GM19240 (cell line): ENCODE data around the gene HHIP.
A peak's percentile ranks its signal among the peaks of the same experiment; 100 is the strongest.

Experiments
- DNase-seq: peaks from one replicate; pipeline ENCODE4 v3.0.0; 2011; ENCODE audit warnings: low spot score; ENCODE audit not compliant: insufficient read length

HHIP gene, protein sequence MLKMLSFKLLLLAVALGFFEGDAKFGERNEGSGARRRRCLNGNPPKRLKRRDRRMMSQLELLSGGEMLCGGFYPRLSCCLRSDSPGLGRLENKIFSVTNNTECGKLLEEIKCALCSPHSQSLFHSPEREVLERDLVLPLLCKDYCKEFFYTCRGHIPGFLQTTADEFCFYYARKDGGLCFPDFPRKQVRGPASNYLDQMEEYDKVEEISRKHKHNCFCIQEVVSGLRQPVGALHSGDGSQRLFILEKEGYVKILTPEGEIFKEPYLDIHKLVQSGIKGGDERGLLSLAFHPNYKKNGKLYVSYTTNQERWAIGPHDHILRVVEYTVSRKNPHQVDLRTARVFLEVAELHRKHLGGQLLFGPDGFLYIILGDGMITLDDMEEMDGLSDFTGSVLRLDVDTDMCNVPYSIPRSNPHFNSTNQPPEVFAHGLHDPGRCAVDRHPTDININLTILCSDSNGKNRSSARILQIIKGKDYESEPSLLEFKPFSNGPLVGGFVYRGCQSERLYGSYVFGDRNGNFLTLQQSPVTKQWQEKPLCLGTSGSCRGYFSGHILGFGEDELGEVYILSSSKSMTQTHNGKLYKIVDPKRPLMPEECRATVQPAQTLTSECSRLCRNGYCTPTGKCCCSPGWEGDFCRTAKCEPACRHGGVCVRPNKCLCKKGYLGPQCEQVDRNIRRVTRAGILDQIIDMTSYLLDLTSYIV

DNA sequence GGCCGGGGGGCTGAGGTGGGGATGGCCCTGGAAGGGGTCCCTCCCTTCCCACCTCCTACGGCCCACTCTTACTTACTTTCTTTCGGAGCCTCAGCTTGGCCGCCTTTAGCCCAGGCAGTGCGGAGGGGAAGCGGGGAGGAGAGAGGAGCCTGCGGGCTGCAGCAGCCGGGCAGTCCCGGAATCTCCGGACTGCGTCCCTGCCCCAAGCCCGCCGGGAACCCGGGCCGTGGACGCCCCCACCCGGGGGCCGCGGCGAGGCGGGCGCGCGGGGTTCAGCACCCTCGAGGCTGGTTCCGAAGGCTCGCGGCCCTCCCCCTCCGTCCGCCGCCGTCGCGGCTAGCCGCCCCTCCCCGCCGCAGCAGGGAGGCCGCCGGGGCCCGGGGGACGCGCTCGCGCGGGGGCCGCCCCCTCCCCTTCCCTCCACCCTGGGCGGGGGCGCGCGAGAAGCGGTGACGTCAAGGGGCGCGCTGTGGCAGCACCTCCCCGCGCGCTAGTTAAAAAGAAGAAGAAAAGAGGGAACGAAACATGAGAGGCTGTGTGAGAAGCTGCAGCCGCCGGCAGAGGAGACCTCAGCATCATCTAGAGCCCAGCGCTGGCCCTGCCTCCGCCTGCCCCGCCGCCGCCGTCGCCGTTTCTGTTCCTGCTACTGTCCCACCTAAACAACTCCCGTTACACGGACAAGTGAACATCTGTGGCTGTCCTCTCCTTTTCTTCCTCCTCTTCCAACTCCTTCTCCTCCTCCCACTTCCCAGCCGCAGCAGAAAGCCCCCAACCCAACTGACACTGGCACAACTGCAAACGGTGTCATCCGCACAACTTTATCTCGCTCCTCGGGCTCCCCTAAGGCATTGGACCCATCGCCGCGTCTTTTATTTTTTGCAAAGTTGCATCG is at the start of gene HHIP:
HHIP (plus strand) TSS at position 526 of the 892 bp plus-strand sequence. CDS start 520 bp downstream, outside the sequence.
- DNase-seq = no peak

- no peak for DNase-seq
Measured at GRCh38 chr4:144597171-144597570, 48.8 kb upstream of the HHIP start.

DNA sequence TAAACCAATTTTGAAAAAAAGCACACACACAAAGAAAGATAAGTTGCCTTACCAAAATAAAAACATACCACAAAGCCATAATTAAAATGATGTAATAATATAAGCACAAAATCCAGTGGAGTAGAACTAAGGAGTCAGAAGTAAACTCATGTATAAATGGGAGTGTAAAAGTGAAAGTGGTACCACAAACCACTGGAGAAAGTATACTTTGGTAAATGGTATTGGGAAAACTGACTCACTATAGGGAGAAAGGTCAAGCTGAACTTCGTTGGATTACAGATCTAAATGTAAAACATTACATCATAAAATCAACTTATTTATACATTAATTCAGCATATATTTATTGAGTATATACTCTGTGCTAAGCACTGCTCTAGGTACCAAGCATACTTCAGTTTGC is 46.3 kb upstream of the HHIP start:
- no peak for DNase-seq

GRCh38 chr4:144611850-144612249 is 34.1 kb upstream of the HHIP start:
- peak; percentile 6 for DNase-seq

GRCh38 chr4:144614850-144615585 is 30.9 kb upstream of the HHIP start:
- DNase-seq = no peak

DNA sequence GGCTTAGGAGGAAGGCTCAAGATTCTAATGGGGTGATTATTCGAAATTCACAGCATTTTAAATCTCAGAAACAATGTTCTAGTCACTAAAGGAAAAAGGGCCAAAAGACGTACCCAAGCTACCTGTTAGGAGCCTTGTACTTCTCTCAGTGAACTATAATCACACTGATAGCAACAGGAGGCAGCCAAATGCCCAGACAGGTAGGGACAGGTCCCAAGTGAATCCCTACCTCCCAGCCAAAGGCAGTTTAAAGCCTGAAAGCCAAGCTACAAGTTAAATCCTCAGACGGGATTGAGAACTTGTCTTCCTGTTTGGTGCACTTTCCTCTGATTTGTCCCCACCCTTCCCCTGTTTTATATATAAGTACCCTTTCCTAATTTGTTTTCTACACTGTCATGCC is 24.3 kb upstream of the HHIP start:
- no peak for DNase-seq

DNA sequence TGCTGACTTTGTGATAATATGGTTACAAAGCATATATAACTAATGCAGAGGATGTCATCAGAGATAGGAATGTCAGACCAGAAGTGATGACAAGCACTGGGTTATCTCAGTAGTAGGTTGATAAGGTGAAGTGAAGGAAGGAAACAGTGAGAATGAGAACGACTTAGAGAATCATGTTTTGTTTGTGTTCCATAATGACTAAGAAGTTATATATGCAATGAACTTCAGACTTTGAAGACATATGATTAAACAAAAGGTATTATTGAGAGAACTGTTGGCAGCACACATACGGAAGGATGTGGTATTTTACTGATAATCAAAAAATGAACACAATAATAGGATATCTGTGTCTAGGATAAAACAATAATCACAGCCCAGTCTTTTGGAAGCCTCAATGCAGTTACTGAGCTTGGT is 18.3 kb upstream of the HHIP start:
- no peak for DNase-seq

DNA sequence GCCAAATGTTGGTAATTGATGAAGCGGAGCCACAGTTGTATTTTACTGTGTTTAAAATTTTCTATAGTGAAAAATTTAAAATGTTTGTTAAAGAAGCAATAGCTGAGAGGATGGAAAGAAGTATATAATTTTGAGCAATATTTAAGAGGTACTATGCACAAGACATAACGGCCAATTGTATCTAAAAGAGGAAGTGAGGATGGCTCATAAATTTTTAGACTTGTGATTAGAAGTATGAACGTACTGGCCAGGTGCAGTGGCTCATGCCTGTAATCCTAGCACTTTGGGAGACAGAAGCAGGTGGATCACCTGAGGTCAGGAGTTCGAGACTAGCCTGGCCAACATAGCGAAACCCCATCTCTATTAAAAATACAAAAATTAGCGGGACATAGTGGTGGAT is 12.7 kb upstream of the HHIP start:
- DNase-seq = no peak

GRCh38 chr4:144634978-144635747 is 10.8 kb upstream of the HHIP start:
- DNase-seq = no peak

DNA sequence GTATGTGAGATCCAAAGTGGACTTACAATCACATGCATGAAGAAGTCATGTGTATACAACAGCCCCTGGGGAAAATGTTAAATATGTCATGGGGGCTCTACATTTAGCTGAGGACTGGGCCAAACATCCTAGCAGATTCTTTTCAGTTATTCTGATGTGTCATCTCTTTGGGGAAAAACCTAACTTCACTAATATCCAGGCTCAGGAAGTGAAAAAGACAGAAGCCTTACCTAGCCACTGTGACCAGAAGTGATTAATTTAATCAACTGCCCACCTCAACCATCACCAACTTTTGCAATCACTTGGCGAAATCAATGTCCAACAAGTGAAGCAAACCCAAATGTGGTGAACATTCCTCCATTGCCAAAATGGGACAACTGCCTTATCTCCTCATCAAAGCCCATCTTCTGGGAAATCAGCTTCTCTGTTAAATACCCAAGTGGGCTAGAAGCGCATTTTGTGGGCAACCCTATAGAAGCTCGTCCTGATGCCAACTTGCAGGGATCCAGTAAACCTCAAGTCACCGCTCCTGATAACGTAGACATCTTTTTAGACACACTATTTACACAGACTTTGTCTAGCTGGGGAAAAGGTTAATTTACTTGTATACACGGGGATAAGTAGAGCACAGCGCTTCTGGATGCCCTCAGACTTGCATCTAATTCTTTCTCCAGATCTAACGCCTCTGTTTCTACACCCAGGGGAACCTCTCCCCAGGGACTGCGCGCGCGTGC is 1.4 kb upstream of the HHIP start:
- no peak for DNase-seq

DNA sequence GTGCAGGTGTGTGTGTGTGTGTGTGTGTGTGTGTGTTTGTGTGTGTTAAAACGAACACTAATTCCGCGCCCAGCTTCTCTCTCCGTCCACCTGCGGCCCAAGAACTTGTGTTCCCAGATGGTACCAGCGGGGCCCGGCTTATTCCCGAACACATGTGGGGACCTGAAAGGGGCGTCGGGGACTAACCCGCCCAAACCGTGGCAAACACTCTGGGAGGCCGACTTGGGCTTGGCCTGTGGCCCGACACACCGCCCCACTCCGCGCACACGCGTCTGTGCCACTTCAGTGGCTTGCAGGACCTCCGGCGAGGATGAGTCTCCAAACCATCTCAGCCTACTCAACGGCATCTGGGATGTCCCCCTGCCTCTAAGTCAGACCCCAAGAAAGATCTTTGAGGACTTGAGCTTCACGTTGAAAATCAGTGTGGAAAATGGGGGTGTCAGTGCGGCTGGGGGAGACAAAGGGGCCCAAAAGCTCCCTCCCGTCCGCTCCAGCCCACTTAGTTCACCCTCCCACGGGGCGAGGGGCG is 790 bp upstream of the HHIP start:
- no peak for DNase-seq

- DNase-seq = no peak
Measured at GRCh38 chr4:144646523-144647094, 653 bp downstream of the HHIP start.

- no peak for DNase-seq
Measured at GRCh38 chr4:144647095-144647561, 1.2 kb downstream of the HHIP start.

GRCh38 chr4:144647590-144647989 is 1.6 kb downstream of the HHIP start:
- no peak for DNase-seq

- no peak for DNase-seq
Measured at GRCh38 chr4:144648042-144648441, 2.1 kb downstream of the HHIP start.

DNA sequence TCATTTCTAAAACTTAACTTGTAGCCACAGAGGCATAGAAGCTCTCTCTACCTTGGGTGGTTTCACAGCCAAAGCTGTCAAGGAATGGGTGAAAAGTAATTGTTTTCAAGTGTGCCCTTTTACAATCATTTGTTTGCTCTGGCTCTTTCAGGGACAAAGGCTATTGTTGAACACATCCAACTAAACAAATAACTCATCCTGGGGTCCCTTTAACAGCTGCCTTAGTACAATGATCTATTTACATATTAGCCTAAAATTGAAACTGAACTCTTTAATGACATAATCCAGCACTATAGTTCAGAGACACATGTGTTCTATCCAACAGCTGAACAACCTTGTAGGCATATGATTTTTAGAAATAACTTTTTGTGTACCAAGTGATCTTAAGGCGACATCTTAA is 3.7 kb downstream of the HHIP start:
- DNase-seq = no peak

DNA sequence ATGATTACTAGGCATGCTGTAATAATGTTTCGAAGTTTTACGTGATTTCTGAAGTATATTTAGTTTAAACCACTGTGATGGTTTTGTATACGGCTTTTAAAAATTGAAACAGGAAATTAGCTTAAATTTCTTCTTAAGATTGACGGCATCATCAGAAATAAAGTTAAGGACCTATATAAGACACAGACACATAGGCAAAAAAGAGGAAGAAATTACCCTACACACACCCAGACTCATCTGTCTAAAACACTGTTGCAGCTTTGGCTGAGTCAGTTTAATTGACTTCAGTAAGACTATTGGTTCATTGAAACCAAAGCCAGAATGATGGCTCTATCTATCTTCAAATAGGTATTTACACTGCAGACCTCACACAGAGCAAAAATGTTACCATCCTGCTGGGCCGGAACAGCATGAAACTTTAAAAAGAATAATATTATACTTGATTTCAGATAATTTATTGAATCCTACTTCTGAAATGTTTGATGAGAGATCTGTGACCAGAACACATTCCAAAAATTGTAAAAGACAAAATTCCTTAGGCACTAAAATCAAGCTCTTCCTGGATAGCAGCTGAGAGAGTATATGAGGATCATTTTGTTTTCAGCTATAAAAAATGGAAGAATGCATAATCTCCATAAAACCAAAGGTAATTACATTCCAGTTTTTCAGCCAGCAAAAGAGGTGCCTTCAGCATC is 4.5 kb downstream of the HHIP start:
- no peak for DNase-seq

GRCh38 chr4:144653781-144654545 is 8.0 kb downstream of the HHIP start:
- DNase-seq = no peak
